Effector CD4-positive, alpha-beta T cell (primary cell): ENCODE results near the gene KDM4E. TPM values are rescaled to one million over a fixed set of nuclear protein-coding genes. Genes with fewer than 3 reads are reported as not detected.
"Not testable (repeated sequence)": the region's sequence is repeated elsewhere in the genome, so short reads cannot be mapped to it uniquely, and the experiment has no call there.

Experiments
- DNase-seq: peaks from one replicate; pipeline ENCODE4 v3.0.0-alpha.2; 2020
- total RNA-seq: gene quantifications from one replicate; lab custom pipeline; 2026; lab: John Stamatoyannopoulos, UW

Gene KDM4E
- total RNA-seq = not detected

DNA sequence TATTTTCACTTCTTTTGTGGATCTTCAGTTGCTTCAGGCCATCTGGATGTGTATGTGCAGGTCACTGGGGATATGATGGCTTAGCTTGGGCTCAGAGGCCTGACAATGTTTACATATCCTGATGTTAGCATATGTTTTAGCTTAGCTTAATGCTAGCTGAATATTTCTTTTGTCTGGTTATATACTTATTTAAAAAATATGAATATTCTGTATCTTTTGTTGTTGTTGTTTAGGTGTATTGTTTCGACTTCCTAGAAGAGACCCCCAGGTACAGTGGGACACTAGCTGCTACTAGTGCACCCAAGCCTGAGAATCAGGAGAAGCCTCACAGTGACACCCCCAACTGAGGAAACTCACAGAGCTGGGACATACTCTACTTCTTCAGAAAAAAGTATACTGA is at the start of gene KDM4E:
KDM4E (plus strand) TSS at position 301 of the 400 bp plus-strand sequence. CDS start 300 bp downstream, outside the sequence.
- DNase-seq = no peak

DNA sequence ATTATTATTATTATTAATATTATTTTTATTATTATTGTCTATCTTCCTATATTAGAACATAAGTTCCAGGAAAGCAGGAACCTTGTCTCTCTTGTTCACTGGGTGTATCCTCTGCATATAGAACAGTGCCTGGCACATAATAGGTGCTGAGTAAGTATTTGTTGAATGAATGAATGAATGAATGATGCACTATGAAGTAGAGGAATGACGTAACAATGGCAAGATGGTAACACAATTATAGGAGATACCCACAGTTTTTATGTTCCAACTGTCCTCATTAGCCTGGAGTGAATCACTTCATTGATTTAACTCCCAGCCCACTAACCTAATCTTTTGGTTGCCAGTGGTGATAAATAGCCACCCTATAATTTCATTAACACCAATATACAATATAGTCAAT is 49.5 kb upstream of the KDM4E start:
- no peak for DNase-seq

- DNase-seq = no peak
These were observed 37.7 kb upstream of the KDM4E start for GRCh38 chr11:94987378-94987777.

- DNase-seq = no peak
These were observed 36.3 kb upstream of the KDM4E start for GRCh38 chr11:94988748-94989147.

GRCh38 chr11:94993400-94993943 is 31.6 kb upstream of the KDM4E start:
- no peak for DNase-seq

DNA sequence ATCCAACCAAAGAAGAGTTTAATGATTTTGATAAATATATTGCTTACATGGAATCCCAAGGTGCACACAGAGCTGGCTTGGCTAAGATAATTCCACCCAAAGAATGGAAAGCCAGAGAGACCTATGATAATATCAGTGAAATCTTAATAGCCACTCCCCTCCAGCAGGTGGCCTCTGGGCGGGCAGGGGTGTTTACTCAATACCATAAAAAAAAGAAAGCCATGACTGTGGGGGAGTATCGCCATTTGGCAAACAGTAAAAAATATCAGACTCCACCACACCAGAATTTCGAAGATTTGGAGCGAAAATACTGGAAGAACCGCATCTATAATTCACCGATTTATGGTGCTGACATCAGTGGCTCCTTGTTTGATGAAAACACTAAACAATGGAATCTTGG is 27.6 kb upstream of the KDM4E start:
- DNase-seq = no peak

DNA sequence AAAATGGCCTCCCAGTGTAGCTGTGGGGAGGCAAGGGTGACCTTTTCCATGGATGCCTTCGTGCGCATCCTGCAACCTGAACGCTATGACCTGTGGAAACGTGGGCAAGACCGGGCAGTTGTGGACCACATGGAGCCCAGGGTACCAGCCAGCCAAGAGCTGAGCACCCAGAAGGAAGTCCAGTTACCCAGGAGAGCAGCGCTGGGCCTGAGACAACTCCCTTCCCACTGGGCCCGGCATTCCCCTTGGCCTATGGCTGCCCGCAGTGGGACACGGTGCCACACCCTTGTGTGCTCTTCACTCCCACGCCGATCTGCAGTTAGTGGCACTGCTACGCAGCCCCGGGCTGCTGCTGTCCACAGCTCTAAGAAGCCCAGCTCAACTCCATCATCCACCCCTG is 26.8 kb upstream of the KDM4E start:
- DNase-seq = no peak

GRCh38 chr11:95003716-95004115 is 21.3 kb upstream of the KDM4E start:
- no peak for DNase-seq

DNA sequence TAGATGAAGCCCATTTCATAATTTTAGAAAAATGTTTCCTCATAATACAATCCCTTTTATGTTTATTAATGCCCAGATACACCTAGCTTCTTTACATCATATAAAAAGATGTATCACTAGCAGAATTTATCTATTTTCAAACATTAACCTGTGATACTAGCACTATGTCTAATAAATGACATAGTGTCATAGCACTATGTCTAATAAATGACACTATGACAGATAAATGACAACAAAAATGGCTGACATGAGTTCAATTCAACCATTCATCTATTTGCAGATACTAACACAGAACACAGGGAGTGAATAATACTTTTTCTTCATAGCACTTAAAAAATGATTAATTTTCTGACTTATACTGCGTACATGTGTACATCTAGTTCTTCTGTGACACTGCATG is 19.4 kb upstream of the KDM4E start:
- no peak for DNase-seq

DNA sequence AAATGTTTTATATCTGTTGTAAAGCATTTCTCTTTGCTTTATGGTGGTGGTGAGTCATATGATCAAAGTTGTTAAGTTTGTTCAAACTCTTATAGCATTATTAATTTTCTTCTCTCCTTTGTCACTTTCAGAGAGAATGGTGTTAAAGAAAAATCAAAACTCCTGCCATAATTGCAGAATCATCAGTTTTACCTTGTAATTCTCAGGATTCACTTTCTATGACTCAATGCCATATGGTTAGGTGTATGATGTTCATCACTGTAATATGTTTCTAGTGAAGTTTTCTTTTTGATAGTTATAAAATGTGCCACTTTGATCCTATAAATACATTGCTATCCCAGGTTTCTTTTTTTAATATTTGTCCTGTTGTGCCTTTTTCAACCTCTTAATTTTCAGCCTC is 13.7 kb upstream of the KDM4E start:
- no peak for DNase-seq

DNA sequence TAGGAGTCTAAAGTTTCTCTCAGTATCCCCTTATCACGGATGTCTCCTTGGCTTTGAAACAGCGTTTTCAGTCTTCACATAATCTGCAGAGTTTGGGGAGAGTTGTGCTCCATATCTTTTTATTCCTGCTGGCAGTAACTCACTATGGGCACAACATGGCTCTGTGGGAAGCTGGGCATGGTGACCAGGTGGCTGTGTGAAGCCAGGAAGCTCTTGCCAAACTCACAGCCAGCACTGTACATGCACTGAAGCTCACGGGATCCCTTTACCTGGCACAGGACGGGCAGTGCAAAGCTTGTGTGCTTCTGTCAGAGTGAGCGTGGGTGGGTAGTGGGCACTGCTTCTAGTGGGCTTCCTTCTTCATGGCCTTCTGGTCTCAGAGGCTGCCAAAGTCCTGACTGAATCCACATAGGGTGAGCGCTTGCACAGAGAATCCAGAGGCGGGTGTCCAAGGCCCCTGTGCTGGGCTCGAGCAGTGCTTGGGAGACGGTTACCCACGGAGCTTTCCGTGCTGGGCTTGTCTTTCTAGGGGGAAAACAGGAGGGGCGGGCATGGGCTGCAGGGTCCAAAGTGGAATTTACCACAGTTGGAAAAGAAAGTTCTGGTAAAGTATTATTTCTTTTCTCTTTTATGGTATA is 10.8 kb upstream of the KDM4E start:
- DNase-seq = no peak

GRCh38 chr11:95016139-95016538 is 8.9 kb upstream of the KDM4E start:
- DNase-seq = no peak

DNA sequence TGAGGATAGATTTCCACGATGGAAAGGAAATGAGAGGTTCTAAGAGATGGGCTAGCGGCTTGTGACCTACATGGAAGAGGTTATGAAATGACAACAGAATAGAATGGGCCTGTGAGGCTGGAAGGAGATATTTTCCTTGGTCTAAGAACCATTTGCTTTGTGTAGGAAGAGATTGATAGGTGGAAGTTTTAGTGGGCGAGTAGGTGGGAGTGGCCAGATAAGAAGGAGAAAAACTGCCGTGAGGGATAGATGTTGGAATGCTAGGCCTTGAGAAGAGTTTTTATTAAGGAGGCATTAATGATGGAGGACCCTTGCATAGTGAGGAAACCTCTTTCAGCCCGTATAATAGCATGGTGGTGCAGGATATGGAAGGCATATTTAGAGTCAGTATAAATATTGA is 3.6 kb upstream of the KDM4E start:
- not testable (repeated sequence) for DNase-seq

- DNase-seq = not testable (repeated sequence)
These were observed 536 bp downstream of the KDM4E start for GRCh38 chr11:95025594-95025993.

- DNase-seq = no peak
These were observed 3.3 kb downstream of the KDM4E start for GRCh38 chr11:95028357-95028756.

DNA sequence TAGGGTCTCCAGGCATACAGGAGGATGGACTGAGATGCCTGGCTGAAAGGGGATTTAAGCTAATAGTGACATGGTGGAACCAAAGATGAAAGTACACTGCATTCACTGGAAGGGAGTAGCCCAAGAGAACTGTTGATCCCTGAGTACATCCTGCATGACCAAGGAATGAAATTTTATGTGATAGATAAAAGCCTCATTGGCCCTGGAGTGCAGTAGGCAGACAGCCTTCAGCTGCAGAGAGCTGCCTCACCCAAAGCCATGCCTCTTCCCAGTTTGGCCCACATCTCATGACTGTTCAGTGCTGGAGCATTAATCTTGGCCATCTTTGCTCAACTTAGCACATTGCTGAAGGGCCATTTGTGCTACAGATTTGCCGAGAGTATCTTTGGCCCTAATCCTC is 8.0 kb downstream of the KDM4E start:
- DNase-seq = no peak

DNA sequence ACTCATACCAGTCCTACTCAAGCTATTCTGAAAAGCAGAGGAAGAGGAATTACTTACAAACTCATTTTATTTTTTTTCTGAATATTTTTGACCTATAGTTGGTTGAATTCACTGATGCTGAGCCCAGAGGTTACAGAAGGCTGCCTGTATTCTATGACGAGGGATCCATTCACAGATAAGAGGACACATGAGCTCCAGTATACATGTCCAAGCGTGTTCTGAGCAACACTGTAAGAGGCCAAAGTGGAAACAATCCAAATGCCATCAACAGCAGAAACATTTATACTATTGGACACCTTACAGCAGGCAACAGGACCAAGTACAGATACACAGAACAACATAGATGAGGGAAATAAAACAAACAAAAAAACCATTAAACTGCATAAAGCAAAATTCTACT is 10.3 kb downstream of the KDM4E start:
- DNase-seq = no peak

DNA sequence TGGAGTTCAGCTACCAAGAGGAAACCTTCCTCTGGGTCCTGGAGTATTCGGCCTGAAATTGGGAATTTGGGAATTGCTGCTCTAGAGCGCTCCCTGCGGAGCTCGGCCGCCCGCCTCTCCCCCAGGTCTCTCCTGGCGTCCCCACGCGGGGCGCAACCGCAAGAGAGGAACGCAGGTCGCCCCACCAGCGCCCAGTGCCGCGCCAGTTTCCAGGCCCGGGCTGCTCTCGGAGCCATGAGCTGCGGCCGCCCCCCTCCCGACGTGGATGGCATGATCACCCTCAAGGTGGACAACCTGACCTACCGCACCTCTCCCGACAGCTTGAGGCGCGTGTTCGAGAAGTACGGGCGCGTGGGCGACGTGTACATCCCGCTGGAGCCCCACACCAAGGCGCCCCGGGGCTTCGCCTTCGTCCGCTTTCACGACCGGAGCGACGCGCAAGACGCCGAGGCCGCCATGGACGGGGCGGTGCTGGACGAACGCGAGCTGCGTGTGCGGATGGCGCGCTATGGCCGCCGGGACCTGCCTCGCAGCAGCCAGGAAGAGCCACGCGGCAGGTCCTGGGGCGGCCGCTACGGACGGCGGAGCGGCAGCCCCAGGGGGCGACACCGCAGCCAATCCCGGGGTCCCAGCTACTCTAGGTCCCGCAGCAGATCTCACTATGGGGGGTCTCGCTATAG is 12.4 kb downstream of the KDM4E start:
- DNase-seq = not testable (repeated sequence)

DNA sequence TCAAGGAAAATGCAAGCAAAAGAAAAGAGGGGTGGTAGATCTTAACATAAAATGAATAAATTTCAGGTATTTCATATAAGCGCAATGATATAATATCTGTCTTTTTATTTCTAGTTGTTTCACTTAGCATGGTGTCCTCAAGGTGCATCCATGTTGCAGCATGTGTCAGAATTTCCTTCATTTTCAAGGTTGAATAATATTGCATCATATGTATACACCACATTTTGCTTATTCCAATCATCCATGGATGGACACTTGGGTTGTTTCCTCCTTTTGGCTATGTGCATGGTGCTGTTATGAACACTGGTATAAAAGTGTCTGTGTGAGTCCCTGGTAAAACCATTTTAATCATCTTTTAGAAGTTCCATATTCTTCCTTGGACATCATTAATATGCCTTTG is 17.2 kb downstream of the KDM4E start:
- no peak for DNase-seq

- DNase-seq = no peak
These were observed 17.8 kb downstream of the KDM4E start for GRCh38 chr11:95042906-95043305.

DNA sequence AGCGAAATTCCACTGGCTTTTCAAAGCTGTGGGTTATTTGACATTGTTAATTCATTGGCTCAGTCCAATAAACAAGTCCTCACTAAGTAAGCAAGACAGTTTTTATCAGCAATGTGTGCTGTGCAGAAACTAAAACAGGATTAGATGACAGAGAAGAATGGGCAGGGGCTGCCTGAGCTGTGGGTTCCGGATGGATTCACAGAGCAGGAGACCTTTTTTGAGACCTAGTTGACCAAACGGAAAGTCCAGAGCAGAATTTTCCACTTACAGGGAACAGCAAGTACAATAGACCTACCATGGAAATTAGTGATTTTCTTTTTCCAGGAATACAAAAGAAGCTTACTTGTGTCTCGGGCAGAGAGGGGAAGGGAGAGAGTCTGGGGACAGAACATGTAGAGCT is 19.0 kb downstream of the KDM4E start:
- DNase-seq = no peak

DNA sequence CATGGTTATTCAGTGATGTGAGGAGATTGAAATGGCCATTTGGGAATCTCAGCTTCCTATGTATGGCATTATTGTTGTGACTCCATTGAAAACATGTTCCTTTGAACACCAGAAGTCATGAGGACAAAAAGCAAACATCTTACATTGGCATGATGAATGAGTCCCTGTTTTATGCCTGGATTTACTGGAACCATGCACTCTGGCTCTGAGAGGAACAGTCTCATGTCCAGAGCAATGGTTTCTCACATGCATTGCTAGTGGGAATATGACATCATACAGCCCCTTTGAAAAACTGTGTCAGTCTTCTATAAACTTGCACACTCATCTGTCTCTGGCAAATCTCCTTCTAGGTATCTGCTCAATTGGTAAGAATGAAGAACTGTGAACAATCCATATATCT is 20.8 kb downstream of the KDM4E start:
- no peak for DNase-seq

DNA sequence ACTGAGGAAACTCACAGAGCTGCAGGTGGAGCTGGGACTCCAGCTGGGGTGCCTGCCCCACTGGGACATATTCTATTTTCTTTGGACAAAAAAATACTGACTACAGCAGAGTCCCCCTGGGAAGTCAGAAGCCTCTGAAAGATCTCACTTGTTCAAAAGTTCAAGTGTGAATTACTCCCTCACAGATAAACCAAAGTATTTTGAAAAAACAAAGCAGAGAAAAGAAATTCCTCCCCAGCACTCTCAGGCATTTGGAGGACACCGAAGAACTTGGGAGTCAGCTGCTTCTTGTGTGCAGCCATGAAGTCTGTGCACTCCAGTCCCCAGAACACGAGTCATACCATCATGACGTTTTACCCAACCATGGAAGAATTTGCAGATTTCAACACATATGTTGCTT is 24.1 kb downstream of the KDM4E start, which contains the start of gene KDM4F:
KDM4F (plus strand) TSS at position 301 of the 400 bp plus-strand sequence.
- not testable (repeated sequence) for DNase-seq

GRCh38 chr11:95050595-95051202 is 25.6 kb downstream of the KDM4E start:
- no peak for DNase-seq
